ENCODE results near the gene CDK4.

GRCh38 chr12:57761391-57761998, 9.4 kb upstream of the CDK4 start:
- no peak for TF ChIP-seq CTCF (IDR thresholded peaks at IDR 0.05)
- TF ChIP-seq POLR2A (IDR thresholded peaks at IDR 0.05), result no peak

All from stomach (tissue), 4 donors.